ENCODE measurements around the gene PRMT5.

DNA sequence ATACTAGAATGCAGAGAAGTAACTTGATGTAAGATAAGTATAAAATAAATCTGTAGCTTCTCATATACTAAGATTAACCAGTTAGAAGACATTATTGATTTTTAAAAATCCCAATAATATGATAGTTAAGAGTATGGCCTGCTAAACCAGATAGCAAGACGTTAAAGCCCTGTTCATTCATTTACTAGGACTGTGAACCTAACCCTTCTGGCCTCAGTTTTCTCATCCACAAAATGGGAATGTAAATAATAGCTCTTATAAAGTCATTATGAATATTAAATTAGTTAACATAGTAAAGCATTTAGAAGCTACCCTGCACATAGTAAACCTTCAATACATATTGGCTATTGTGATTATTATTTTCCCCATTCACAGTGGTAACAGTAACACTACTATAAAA lies 6.0 kb upstream of the PRMT5 start:
- no peak for TF ChIP-seq CTCF (IDR thresholded peaks at IDR 0.05)
- no peak for TF ChIP-seq POLR2A (IDR thresholded peaks at IDR 0.05)
- no peak for TF ChIP-seq EP300 (IDR thresholded peaks at IDR 0.05)

All from ovary (tissue), 3 donors.